HL-60 (cell line): Measurements from ENCODE around the gene CDA.

ENCODE experiments used
- CTCF ChIP-seq: IDR thresholded peaks from one replicate; pipeline ENCODE4 v1.5.1; 2011; ENCODE audit warnings: low read length, control low read depth, inconsistent platforms; ENCODE audit not compliant: insufficient read depth
- GABPA ChIP-seq: IDR thresholded peaks from 2 replicates; pipeline ENCODE4 v1.6.1; 2012; ENCODE audit warnings: low read depth
- TF ChIP-seq, protein P1 (sequence below): IDR thresholded peaks from 2 replicates; pipeline ENCODE4 v1.6.1; 2012; ENCODE audit warnings: low read depth; ENCODE audit not compliant: insufficient replicate concordance

DNA sequence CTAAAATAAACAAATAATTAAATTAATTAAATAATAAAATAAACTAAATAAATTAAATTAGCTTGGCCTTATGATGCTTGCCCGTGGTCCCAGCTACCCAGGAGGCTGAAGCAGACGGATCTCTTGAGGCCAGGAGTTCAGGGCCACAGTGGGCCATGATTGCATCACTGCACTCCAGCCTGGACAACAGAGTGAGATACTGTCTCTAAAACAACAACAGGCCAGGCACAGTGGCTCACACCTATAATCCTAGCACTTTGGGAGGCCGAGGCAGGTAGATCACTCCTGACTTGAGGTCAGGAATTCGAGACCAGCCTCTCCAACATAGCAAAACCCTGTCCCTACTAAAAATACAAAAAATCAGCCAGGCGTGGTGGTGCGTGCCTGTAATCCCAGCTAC, 32.1 kb downstream of the CDA start:
- TF ChIP-seq CTCF: no peak
- no peak for TF ChIP-seq GABPA
- TF ChIP-seq, protein P1, sequence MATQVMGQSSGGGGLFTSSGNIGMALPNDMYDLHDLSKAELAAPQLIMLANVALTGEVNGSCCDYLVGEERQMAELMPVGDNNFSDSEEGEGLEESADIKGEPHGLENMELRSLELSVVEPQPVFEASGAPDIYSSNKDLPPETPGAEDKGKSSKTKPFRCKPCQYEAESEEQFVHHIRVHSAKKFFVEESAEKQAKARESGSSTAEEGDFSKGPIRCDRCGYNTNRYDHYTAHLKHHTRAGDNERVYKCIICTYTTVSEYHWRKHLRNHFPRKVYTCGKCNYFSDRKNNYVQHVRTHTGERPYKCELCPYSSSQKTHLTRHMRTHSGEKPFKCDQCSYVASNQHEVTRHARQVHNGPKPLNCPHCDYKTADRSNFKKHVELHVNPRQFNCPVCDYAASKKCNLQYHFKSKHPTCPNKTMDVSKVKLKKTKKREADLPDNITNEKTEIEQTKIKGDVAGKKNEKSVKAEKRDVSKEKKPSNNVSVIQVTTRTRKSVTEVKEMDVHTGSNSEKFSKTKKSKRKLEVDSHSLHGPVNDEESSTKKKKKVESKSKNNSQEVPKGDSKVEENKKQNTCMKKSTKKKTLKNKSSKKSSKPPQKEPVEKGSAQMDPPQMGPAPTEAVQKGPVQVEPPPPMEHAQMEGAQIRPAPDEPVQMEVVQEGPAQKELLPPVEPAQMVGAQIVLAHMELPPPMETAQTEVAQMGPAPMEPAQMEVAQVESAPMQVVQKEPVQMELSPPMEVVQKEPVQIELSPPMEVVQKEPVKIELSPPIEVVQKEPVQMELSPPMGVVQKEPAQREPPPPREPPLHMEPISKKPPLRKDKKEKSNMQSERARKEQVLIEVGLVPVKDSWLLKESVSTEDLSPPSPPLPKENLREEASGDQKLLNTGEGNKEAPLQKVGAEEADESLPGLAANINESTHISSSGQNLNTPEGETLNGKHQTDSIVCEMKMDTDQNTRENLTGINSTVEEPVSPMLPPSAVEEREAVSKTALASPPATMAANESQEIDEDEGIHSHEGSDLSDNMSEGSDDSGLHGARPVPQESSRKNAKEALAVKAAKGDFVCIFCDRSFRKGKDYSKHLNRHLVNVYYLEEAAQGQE: no peak
